ENCODE results near the gene SLC27A3.

The SLC27A3 gene

DNA sequence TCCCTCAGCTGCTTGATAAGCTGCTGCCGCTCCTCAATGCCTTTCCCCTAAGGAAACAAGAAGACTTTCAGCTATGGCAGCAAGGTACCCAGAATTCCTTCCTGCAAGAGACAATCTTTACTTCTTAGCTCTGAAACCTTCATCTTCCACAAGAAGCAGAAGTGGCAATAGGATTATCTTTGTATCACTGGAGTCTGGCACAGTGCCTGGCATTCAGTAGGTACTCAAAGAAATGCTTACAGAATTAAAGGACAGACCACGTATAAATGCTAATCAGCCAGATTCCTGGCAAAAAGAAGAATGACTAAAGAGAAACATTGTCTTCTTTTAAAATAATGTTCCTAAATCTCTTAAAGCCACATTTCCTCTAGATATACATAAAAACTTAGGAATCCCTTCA is 43.7 kb downstream of the SLC27A3 start:
- no peak overlapping the region for H3K4me2 ChIP-seq

DNA sequence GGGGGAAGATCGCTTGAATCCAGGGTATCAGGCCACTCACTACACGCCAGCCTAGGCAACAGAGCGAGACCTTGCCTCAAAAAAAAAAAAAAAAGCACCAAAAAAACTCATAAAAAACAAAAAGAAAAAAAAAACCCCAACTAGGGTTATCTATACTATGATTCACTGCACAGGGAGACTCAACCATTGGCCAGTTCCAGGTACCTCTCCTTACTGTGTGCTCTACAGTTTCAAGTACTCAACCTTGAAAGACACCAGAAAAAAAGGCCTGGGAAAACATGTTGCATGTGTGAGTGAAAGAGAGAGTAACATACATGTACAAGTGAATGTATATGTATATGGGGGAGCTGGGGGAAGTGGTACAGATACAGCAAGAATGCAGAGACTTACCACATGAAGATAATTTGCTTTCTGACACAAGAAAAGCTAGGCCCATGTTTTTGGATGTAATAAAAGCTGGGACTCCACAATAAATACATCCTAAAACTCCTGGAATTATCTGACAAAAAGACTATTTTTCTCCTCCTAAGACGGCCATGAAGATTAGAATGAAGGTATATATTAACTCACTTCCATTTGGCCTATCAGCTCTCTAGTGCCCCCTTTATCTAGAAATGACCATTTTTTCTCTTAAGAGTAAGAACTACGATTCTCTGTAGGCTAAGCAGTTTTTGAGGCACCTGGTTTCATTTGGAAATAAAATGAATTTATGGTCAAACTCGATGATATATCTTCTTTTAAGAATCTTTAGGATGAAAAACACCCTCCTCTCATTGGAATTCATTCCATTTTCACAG is 52.2 kb downstream of the SLC27A3 start:
- TF ChIP-seq, protein P1, sequence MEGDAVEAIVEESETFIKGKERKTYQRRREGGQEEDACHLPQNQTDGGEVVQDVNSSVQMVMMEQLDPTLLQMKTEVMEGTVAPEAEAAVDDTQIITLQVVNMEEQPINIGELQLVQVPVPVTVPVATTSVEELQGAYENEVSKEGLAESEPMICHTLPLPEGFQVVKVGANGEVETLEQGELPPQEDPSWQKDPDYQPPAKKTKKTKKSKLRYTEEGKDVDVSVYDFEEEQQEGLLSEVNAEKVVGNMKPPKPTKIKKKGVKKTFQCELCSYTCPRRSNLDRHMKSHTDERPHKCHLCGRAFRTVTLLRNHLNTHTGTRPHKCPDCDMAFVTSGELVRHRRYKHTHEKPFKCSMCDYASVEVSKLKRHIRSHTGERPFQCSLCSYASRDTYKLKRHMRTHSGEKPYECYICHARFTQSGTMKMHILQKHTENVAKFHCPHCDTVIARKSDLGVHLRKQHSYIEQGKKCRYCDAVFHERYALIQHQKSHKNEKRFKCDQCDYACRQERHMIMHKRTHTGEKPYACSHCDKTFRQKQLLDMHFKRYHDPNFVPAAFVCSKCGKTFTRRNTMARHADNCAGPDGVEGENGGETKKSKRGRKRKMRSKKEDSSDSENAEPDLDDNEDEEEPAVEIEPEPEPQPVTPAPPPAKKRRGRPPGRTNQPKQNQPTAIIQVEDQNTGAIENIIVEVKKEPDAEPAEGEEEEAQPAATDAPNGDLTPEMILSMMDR (conservative IDR thresholded peaks at IDR 0.05; ENCODE audit: low read depth, low read length), result peak; percentile 48
- Histone ChIP-seq H3K27ac (no peak overlapping the region), H3K36me3 (ENCODE audit: insufficient read depth) (no peaks in the 10 kb centered on the region; the same call in 1 of the 2 replicates), H4K20me1 (ENCODE audit: insufficient read depth) (no peaks in the 10 kb centered on the region), H2AFZ (ENCODE audit: low read depth) (no peak overlapping the region), H3K79me2 (ENCODE audit: insufficient read depth, low read depth) (peaks cover 22% of the 10 kb centered on the region; the same call in 1 of the 2 replicates), H3K4me1 (ENCODE audit: low read depth, poor library complexity, severe bottlenecking) (peaks cover 13% of the 10 kb centered on the region), H3K4me3 (IDR thresholded peaks at IDR 0.05; ENCODE audit: insufficient read depth, low read depth, low read length) (no peak overlapping the region), H3K27me3 (ENCODE audit: insufficient read depth, low read depth) (no peaks in the 10 kb centered on the region), H3K9ac (no peak overlapping the region), H3K4me2 (no peak overlapping the region)

More for the DNA sequence above, 43.7 kb downstream of the SLC27A3 start:
- H3K79me2 ChIP-seq (ENCODE audit: insufficient read depth, low read depth), result no peaks in the 10 kb centered on the region
- H3K9ac ChIP-seq, result no peak overlapping the region
- no peak overlapping the region for H2AFZ ChIP-seq (ENCODE audit: low read depth)
- no peaks in the 10 kb centered on the region for H4K20me1 ChIP-seq (ENCODE audit: insufficient read depth)
- H3K4me3 ChIP-seq (IDR thresholded peaks at IDR 0.05; ENCODE audit: insufficient read depth, low read depth, low read length), result no peak overlapping the region
- no peak overlapping the region for H3K27ac ChIP-seq
- H3K36me3 ChIP-seq (ENCODE audit: insufficient read depth), result peaks cover 19% of the 10 kb centered on the region; the same call in 1 of the 2 replicates
- no peaks in the 10 kb centered on the region for H3K27me3 ChIP-seq (ENCODE audit: insufficient read depth, low read depth)
- H3K4me1 ChIP-seq (ENCODE audit: low read depth, poor library complexity, severe bottlenecking), result no peaks in the 10 kb centered on the region
- TF ChIP-seq, protein P1 (conservative IDR thresholded peaks at IDR 0.05; ENCODE audit: low read depth, low read length), result no peak

Data from KMS-11 (cell line).